GM23248 (cell line): ENCODE measurements around the gene KIAA2012. TPM values are rescaled to one million over a fixed set of nuclear protein-coding genes. Genes with fewer than 3 reads are reported as not detected.

Experiments used
- DNase-seq: peaks from one replicate; pipeline ENCODE4 v3.0.0-alpha.2; 2015
- H2AFZ ChIP-seq: fragments of 200-600 bp; sonication (generic); 2 replicates; pipeline ENCODE4 v1.6.1; 2016; ENCODE audit warnings: antibody characterized with exemption
- H3F3A ChIP-seq: fragments of 200-600 bp; sonication (generic); 2 replicates; pipeline ENCODE4 v1.6.1; 2016; ENCODE audit warnings: mild to moderate bottlenecking, antibody characterized with exemption, mixed run types; ENCODE audit not compliant: insufficient read depth
- H3K27ac ChIP-seq: fragments of 200-600 bp; sonication (generic); 2 replicates; pipeline ENCODE4 v1.5.1; 2016; ENCODE audit warnings: mild to moderate bottlenecking
- H3K27me3 ChIP-seq: fragments of 200-600 bp; sonication (generic); replicated peaks from 2 replicates; pipeline ENCODE4 v1.6.1; 2016; ENCODE audit warnings: mild to moderate bottlenecking; ENCODE audit not compliant: insufficient read depth
- H3K36me3 ChIP-seq: fragments of 200-600 bp; sonication (generic); 2 replicates; pipeline ENCODE4 v1.6.1; 2016; ENCODE audit warnings: low read depth, mild to moderate bottlenecking
- H3K4me1 ChIP-seq: fragments of 200-600 bp; sonication (generic); 2 replicates; pipeline ENCODE4 v1.6.1; 2016; ENCODE audit warnings: mild to moderate bottlenecking; ENCODE audit not compliant: insufficient read depth
- H3K4me2 ChIP-seq: fragments of 200-600 bp; sonication (generic); one replicate; pipeline ENCODE4 v1.6.1; 2016; ENCODE audit warnings: mild to moderate bottlenecking; ENCODE audit not compliant: unreplicated experiment
- H3K4me3 ChIP-seq: fragments of 200-600 bp; sonication (generic); 2 replicates; pipeline ENCODE4 v1.5.1; 2016; ENCODE audit warnings: mild to moderate bottlenecking
- H3K79me2 ChIP-seq: fragments of 200-600 bp; sonication (generic); 2 replicates; pipeline ENCODE4 v1.6.1; 2016; ENCODE audit warnings: mild to moderate bottlenecking; ENCODE audit not compliant: insufficient read depth
- H3K9ac ChIP-seq: fragments of 200-600 bp; sonication (generic); 2 replicates; pipeline ENCODE4 v1.6.1; 2016; ENCODE audit warnings: mild to moderate bottlenecking
- H3K9me2 ChIP-seq: fragments of 200-600 bp; sonication (generic); 2 replicates; pipeline ENCODE4 v1.6.1; 2016; ENCODE audit warnings: mixed run types, mild to moderate bottlenecking, moderate library complexity; ENCODE audit not compliant: insufficient read depth
- H3K9me3 ChIP-seq: fragments of 200-600 bp; sonication (generic); one replicate; pipeline ENCODE4 v1.6.1; 2017; ENCODE audit warnings: low read depth
- H4K20me1 ChIP-seq: fragments of 200-600 bp; sonication (generic); 2 replicates; pipeline ENCODE4 v1.6.0; 2016; ENCODE audit not compliant: insufficient read depth
- EZH2 ChIP-seq: fragments of 200-600 bp; sonication (generic); IDR thresholded peaks from 2 replicates; pipeline ENCODE4 v1.6.1; 2018; ENCODE audit warnings: antibody characterized with exemption, mild to moderate bottlenecking; ENCODE audit not compliant: insufficient read depth, poor library complexity, severe bottlenecking
- EZH2phosphoT487 ChIP-seq: fragments of 200-600 bp; sonication (generic); IDR thresholded peaks from 2 replicates; pipeline ENCODE4 v1.6.1; 2018; ENCODE audit warnings: antibody characterized with exemption, moderate library complexity, mild to moderate bottlenecking, low read depth; ENCODE audit not compliant: insufficient read depth
- WGBS, 2 experiments: methylation state at CpG; one replicate each; pipeline ENCODE4 v1.1.6; 2015 to 2017; ENCODE audit warnings: low lambda C conversion rate in 2 of 2, low coverage in 1 of 2; ENCODE audit errors: missing lambda C conversion rate in 2 of 2; 5-methylcytosine and 5-hydroxymethylcytosine counted together
- in situ Hi-C: fragments of 300-500 bp; cut with MboI; formaldehyde crosslinking; loops from 2 replicates; pipeline ENCODE4 v1.15.0; 2020
- polyA plus RNA-seq: library from polyadenylated mRNA; unstranded; fragments of >200 nt; fragmentation: Nextera tagmentation; extraction: Ambion mirVana; gene quantifications from 2 replicates; pipeline ENCODE4 v1.2.1, GENCODE V29; 2016
- total RNA-seq: library from RNA; depleted of rRNA; stranded (reverse); fragments of >200 nt; shearing (Covaris generic); gene quantifications from 2 replicates; pipeline ENCODE4 v1.2.3, GENCODE V29; 2014

Gene KIAA2012
- total and polyA plus RNA-seq, 2 experiments from 2014 or later, result 0.18 TPM; not detected in 1

- WGBS, 2 experiments, result 47 to 53% methylated on average over 7 of the region's 7 CpGs
- Histone ChIP-seq H3F3A (no peaks in the 10 kb centered on the region), H3K79me2 (no peaks in the 10 kb centered on the region), H3K9me2 (no peaks in the 10 kb centered on the region), H3K27me3 (no peaks in the 10 kb centered on the region; the same call in 1 of the 2 replicates), H3K27ac (no peak overlapping the region), H4K20me1 (no peaks in the 10 kb centered on the region), H3K9me3 (no peaks in the 10 kb centered on the region), H2AFZ (no peak overlapping the region), H3K4me1 (no peaks in the 10 kb centered on the region), H3K9ac (no peak overlapping the region), H3K4me3 (no peak overlapping the region), H3K36me3 (no peaks in the 10 kb centered on the region), H3K4me2 (no peak overlapping the region)
- in situ Hi-C loops, result no loop called here
- TF ChIP-seq EZH2 (no peak), EZH2phosphoT487 (no peak)
- no peak for DNase-seq
These were observed 17.5 kb downstream of the KIAA2012 start for GRCh38 chr2:202090530-202090929.

DNA sequence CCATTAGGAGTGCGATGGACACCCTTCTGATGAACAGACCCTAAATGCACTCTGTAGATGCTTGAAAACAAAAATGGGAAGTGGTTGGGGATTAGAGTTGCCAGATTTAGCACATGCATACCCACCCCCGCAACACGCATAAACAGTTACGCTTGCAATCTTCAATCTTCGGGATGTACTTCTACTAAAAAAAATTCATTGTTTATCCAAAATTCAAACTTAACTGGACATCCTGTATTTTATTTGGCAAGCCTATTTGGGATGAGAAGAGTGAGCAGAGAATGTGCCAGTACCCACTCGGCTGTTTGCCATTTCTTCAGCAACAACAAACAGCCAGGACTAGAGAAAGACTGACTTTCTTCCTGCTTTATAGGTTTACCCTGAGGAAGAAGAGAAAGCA, 18.4 kb downstream of the KIAA2012 start:
- WGBS, 2 experiments, result 59 to 66% methylated on average over 6 of the region's 6 CpGs
- Histone ChIP-seq H2AFZ (no peak overlapping the region), H3K79me2 (no peaks in the 10 kb centered on the region), H3K4me1 (no peaks in the 10 kb centered on the region), H3K4me2 (no peak overlapping the region), H4K20me1 (no peaks in the 10 kb centered on the region), H3K9me2 (no peaks in the 10 kb centered on the region), H3K27me3 (no peaks in the 10 kb centered on the region; the same call in 1 of the 2 replicates), H3K9me3 (no peaks in the 10 kb centered on the region), H3K36me3 (no peaks in the 10 kb centered on the region), H3K4me3 (no peak overlapping the region), H3K27ac (no peak overlapping the region), H3F3A (no peaks in the 10 kb centered on the region), H3K9ac (no peak overlapping the region)
- no peak for TF ChIP-seq EZH2phosphoT487
- no peak for TF ChIP-seq EZH2
- no peak for DNase-seq
- in situ Hi-C loops, result no loop called here

- no peak overlapping the region for H3K4me2 ChIP-seq
- no peak for TF ChIP-seq EZH2
- no peak for TF ChIP-seq EZH2phosphoT487
- no peak overlapping the region for H2AFZ ChIP-seq
- no peak overlapping the region for H3K9ac ChIP-seq
- in situ Hi-C loops, result no loop called here
- no peaks in the 10 kb centered on the region for H3K79me2 ChIP-seq
- H3K9me3 ChIP-seq, result no peaks in the 10 kb centered on the region
- WGBS, 2 experiments, result 92 to 94% methylated on average over 3 of the region's 3 CpGs
- no peaks in the 10 kb centered on the region for H4K20me1 ChIP-seq
- H3K4me3 ChIP-seq, result no peak overlapping the region
- no peaks in the 10 kb centered on the region for H3K9me2 ChIP-seq
- H3F3A ChIP-seq, result no peaks in the 10 kb centered on the region
- no peak overlapping the region for H3K27ac ChIP-seq
- no peak for DNase-seq
- peaks cover 3% of the 10 kb centered on the region; the same call in 1 of the 2 replicates for H3K4me1 ChIP-seq
- H3K27me3 ChIP-seq, result no peaks in the 10 kb centered on the region; the same call in 1 of the 2 replicates
- H3K36me3 ChIP-seq, result no peaks in the 10 kb centered on the region
These were observed 21.5 kb downstream of the KIAA2012 start for GRCh38 chr2:202094426-202094986.

DNA sequence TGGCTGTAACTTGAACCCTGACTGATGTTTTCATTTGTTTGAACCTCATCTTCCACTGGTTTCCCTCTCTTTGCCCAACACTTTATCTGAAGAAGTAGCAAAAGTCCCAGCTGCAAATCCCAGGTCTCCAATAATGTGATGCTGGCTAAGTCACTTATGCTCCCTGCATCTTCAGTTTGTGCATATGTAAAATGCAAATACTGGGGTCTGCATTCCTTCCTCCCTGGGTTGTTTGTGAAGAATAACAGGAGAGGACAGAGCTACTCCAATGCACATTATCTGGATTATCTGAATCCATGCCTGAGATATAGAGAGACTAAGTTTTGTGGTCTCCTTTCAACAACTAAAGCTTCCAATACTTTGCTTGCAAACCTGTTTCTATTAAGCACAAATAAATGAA, 22.2 kb downstream of the KIAA2012 start:
- H3K27ac ChIP-seq, result no peak overlapping the region
- H3K9me2 ChIP-seq, result no peaks in the 10 kb centered on the region
- H3K9ac ChIP-seq, result no peak overlapping the region
- H4K20me1 ChIP-seq, result no peaks in the 10 kb centered on the region
- H3K36me3 ChIP-seq, result no peaks in the 10 kb centered on the region
- H3K9me3 ChIP-seq, result no peaks in the 10 kb centered on the region
- in situ Hi-C loops, result no loop called here
- no peak overlapping the region for H3K4me2 ChIP-seq
- TF ChIP-seq EZH2 (no peak), EZH2phosphoT487 (no peak)
- no peak overlapping the region for H2AFZ ChIP-seq
- no peaks in the 10 kb centered on the region; the same call in 1 of the 2 replicates for H3K27me3 ChIP-seq
- H3K4me3 ChIP-seq, result no peak overlapping the region
- H3K79me2 ChIP-seq, result no peaks in the 10 kb centered on the region
- H3F3A ChIP-seq, result no peaks in the 10 kb centered on the region
- H3K4me1 ChIP-seq, result peaks cover 3% of the 10 kb centered on the region; the same call in 1 of the 2 replicates
- no peak for DNase-seq

DNA sequence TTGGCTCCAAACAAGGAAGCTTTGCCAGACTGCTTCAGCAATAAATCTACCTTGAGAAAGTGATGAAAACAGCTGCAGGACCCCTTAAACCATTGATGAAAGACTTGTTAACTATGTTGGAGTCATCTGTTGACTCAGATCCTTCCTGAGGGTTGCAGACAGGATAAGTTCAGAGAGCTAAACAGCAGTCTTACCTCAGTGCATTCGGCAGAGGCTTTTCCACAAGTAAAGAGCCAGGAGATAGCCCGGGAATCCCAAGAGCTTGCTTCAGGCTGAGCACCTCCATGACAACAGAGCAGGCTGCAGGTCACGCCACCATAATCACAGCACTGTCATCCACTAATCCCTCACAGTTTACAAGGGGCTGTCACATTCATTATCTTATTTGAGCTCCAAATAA, 23.7 kb downstream of the KIAA2012 start:
- Histone ChIP-seq H2AFZ (no peak overlapping the region), H4K20me1 (no peaks in the 10 kb centered on the region), H3K4me3 (no peak overlapping the region), H3K79me2 (no peaks in the 10 kb centered on the region), H3K27ac (no peak overlapping the region), H3K4me2 (no peak overlapping the region), H3F3A (no peaks in the 10 kb centered on the region), H3K9me3 (no peaks in the 10 kb centered on the region), H3K9ac (no peak overlapping the region), H3K9me2 (no peaks in the 10 kb centered on the region), H3K27me3 (no peaks in the 10 kb centered on the region), H3K36me3 (no peaks in the 10 kb centered on the region), H3K4me1 (peaks cover 3% of the 10 kb centered on the region; the same call in 1 of the 2 replicates)
- in situ Hi-C loops, result no loop called here
- TF ChIP-seq EZH2phosphoT487, result no peak
- no peak for TF ChIP-seq EZH2
- WGBS, 2 experiments, result 18 to 28% methylated on average over 3 of the region's 3 CpGs
- DNase-seq, result peak; percentile 66
